Natural killer cell (primary cell): ENCODE measurements around the gene CD180. TPM values are rescaled to one million over a fixed set of nuclear protein-coding genes. Genes with fewer than 3 reads are reported as not detected.
A peak's percentile ranks its signal among the peaks of the same experiment; 100 is the strongest.

Experiments used
- ATAC-seq, 3 donors: fragments of 150-1000 bp in 2 of 3; fragments of 200-7000 bp in 1 of 3; cut with Tn5 transposase; 1 replicate in 1 of 3; 2 replicates in 2 of 3; pipeline ENCODE4 v1.10.0; 2021; ENCODE audit warnings: mild to moderate bottlenecking in 2 of 3, moderate library complexity in 2 of 3
- DNase-seq, 2 donors: peaks; one replicate each; pipeline versions ENCODE4 v3.0.0 to v3.0.0-alpha.2; 2013 to 2021; ENCODE audit warnings: mixed read lengths in 1 of 2
- H3K27ac ChIP-seq: one replicate; pipeline ENCODE4 v1.5.1; 2013; ENCODE audit warnings: mild to moderate bottlenecking, low read length
- H3K27me3 ChIP-seq: one replicate; pipeline ENCODE4 v1.6.1; 2013; ENCODE audit warnings: low read length; ENCODE audit not compliant: control insufficient read depth, insufficient read depth
- H3K36me3 ChIP-seq: one replicate; pipeline ENCODE4 v1.6.1; 2013; ENCODE audit warnings: low read length; ENCODE audit not compliant: control insufficient read depth, insufficient read depth
- H3K4me1 ChIP-seq: one replicate; pipeline ENCODE4 v1.6.1; 2013; ENCODE audit warnings: low read length; ENCODE audit not compliant: control insufficient read depth, insufficient read depth
- H3K4me3 ChIP-seq: one replicate; pipeline ENCODE4 v1.5.1; 2013; ENCODE audit warnings: low read length
- H3K9me3 ChIP-seq: one replicate; pipeline ENCODE4 v1.6.1; 2013; ENCODE audit warnings: low read length; ENCODE audit not compliant: control insufficient read depth, insufficient read depth
- H3K27ac Mint-ChIP-seq, 2 donors: one replicate each; pipeline ENCODE4 v1.8.0; 2022; ENCODE audit warnings: mild to moderate bottlenecking in 2 of 2, mixed read lengths in 2 of 2, moderate library complexity in 1 of 2
- H3K27me3 Mint-ChIP-seq, 2 donors: one replicate each; pipeline ENCODE4 v1.8.0; 2022; ENCODE audit warnings: low read depth in 2 of 2, mixed read lengths in 2 of 2
- H3K36me3 Mint-ChIP-seq: one replicate; pipeline ENCODE4 v1.8.0; 2022; ENCODE audit warnings: mixed read lengths
- H3K4me1 Mint-ChIP-seq, 2 donors: one replicate each; pipeline ENCODE4 v1.8.0; 2022; ENCODE audit warnings: mixed read lengths in 2 of 2
- H3K4me3 Mint-ChIP-seq: one replicate; pipeline ENCODE4 v1.8.0; 2022; ENCODE audit warnings: mild to moderate bottlenecking, moderate library complexity, mixed read lengths
- H3K9me3 Mint-ChIP-seq, 2 donors: one replicate each; pipeline ENCODE4 v1.8.0; 2022; ENCODE audit warnings: mixed read lengths in 2 of 2
- WGBS: methylation state at CpG from one replicate; pipeline ENCODE4 v1.1.7; 2013; ENCODE audit warnings: missing lambda C conversion rate; ENCODE audit not compliant: insufficient coverage; 5-methylcytosine and 5-hydroxymethylcytosine counted together
- intact Hi-C: fragments of 100-400 bp; cut with micrococcal nuclease; formaldehyde crosslinking; loops from one replicate; pipeline ENCODE4 v1.14.2; 2022
- total RNA-seq, 4 donors: library from RNA; stranded (reverse); fragments of 120-200 nt in 1 of 4; gene quantifications; one replicate each; pipeline versions ENCODE4 v1.2.3 to v1.2.4, GENCODE V29; 2013 to 2022
- TF ChIP-seq, protein P1 (sequence below): fragments of 200-600 bp; IDR thresholded peaks from one replicate; pipeline ENCODE4 v1.8.0; 2022; ENCODE audit warnings: antibody characterized with exemption

CD180 gene
- total RNA-seq, 3 donors from 2014 or later (not counting 1 experiment from before 2014, with no cell fraction given) = 0.34 to 1.2 (median 1.1) TPM

GRCh38 chr5:67200809-67201562 lies 4.4 kb upstream of the CD180 start:
- Mint-ChIP-seq H3K9me3 (no peaks in the 10 kb centered on the region), H3K4me3 (no peak overlapping the region), H3K36me3 (no peaks in the 10 kb centered on the region), H3K27me3 (no peaks in the 10 kb centered on the region), H3K27ac (no peak overlapping the region), H3K4me1 (peaks cover 39 to 45% of the 10 kb centered on the region in 2 donors)
- Histone ChIP-seq H3K4me3 (no peak overlapping the region), H3K27me3 (no peaks in the 10 kb centered on the region), H3K27ac (peak overlapping the region; percentile 12), H3K36me3 (no peaks in the 10 kb centered on the region), H3K4me1 (peaks cover 40% of the 10 kb centered on the region), H3K9me3 (no peaks in the 10 kb centered on the region)
- TF ChIP-seq, protein P1, sequence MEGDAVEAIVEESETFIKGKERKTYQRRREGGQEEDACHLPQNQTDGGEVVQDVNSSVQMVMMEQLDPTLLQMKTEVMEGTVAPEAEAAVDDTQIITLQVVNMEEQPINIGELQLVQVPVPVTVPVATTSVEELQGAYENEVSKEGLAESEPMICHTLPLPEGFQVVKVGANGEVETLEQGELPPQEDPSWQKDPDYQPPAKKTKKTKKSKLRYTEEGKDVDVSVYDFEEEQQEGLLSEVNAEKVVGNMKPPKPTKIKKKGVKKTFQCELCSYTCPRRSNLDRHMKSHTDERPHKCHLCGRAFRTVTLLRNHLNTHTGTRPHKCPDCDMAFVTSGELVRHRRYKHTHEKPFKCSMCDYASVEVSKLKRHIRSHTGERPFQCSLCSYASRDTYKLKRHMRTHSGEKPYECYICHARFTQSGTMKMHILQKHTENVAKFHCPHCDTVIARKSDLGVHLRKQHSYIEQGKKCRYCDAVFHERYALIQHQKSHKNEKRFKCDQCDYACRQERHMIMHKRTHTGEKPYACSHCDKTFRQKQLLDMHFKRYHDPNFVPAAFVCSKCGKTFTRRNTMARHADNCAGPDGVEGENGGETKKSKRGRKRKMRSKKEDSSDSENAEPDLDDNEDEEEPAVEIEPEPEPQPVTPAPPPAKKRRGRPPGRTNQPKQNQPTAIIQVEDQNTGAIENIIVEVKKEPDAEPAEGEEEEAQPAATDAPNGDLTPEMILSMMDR = no peak
- WGBS = no CpG with 5 or more reads among the region's 2 CpGs
- DNase-seq (no peak), ATAC-seq (peak in 1 of 3 donors; percentile 40)
- intact Hi-C loops = no loop called here

GRCh38 chr5:67199859-67200258 lies 3.3 kb upstream of the CD180 start:
- intact Hi-C loops = no loop called here
- ATAC-seq (no peak), DNase-seq (no peak)
- H3K4me1 Mint-ChIP-seq = peaks cover 32 to 34% of the 10 kb centered on the region in 2 donors
- no peak overlapping the region for H3K27ac ChIP-seq
- no peak overlapping the region for H3K4me3 ChIP-seq
- TF ChIP-seq, protein P1 = no peak
- no peaks in the 10 kb centered on the region for H3K9me3 ChIP-seq
- no peaks in the 10 kb centered on the region for H3K36me3 ChIP-seq
- no peaks in the 10 kb centered on the region for H3K9me3 Mint-ChIP-seq
- H3K4me3 Mint-ChIP-seq = no peak overlapping the region
- peak overlapping the region; percentile 32 to 51 for H3K27ac Mint-ChIP-seq
- H3K27me3 ChIP-seq = no peaks in the 10 kb centered on the region
- H3K27me3 Mint-ChIP-seq = peaks cover 0 to 2% of the 10 kb centered on the region in 2 donors
- peaks cover 36% of the 10 kb centered on the region for H3K4me1 ChIP-seq
- H3K36me3 Mint-ChIP-seq = no peaks in the 10 kb centered on the region

DNA sequence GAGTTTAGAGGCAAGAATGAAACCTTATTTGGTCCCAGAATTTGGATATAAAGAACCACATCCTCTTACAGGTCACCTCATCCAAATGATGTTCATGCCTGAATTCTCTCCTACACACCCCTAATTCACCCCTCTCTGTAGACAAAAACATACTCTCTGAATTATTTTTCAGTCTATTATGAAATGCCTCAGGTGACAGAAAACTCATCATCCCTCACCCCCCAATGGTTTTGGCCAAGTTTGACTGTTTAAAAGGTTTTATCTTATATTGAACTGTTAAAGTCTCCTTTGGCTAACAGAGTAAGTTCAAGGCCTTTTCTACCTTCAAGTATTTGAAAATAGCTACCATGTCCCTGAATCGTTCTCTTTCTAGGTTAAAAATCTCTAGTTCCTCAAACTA lies 2.3 kb upstream of the CD180 start:
- no peak for DNase-seq
- Histone ChIP-seq H3K27me3 (no peaks in the 10 kb centered on the region), H3K9me3 (no peaks in the 10 kb centered on the region), H3K4me3 (no peak overlapping the region), H3K27ac (no peak overlapping the region), H3K4me1 (peaks cover 26% of the 10 kb centered on the region), H3K36me3 (no peaks in the 10 kb centered on the region)
- Mint-ChIP-seq H3K27ac (no peak overlapping the region), H3K9me3 (no peaks in the 10 kb centered on the region), H3K4me3 (no peak overlapping the region), H3K27me3 (peaks cover 0 to 2% of the 10 kb centered on the region in 2 donors), H3K4me1 (peaks cover 25 to 30% of the 10 kb centered on the region in 2 donors), H3K36me3 (no peaks in the 10 kb centered on the region)
- TF ChIP-seq, protein P1 = no peak
- intact Hi-C loops = no loop called here
- no peak for ATAC-seq
- WGBS = 56% methylated on average over 1 of the region's 1 CpG

DNA sequence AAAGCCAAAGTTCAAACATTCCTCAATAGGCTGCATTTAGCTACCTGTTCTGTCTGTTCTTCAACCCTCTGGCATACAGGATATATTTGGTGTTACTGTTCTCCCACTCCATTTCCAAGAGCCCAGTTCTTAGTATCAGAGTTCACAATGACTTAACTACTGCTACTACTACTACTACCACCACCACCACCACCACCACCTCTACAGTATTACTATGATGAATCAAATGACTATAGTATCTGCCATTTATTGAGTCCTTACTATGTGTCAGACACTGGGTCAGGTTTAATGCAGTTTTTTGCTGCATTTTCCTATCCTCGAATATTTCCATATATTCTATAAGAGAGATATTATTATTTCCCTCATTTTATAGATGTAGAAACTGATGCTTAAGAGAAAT lies 937 bp upstream of the CD180 start:
- peaks cover 25 to 30% of the 10 kb centered on the region in 2 donors for H3K4me1 Mint-ChIP-seq
- Histone ChIP-seq H3K27ac (peak overlapping the region; percentile 33), H3K27me3 (no peaks in the 10 kb centered on the region), H3K36me3 (no peaks in the 10 kb centered on the region), H3K4me1 (peaks cover 17% of the 10 kb centered on the region), H3K4me3 (no peak overlapping the region), H3K9me3 (no peaks in the 10 kb centered on the region)
- H3K36me3 Mint-ChIP-seq = no peaks in the 10 kb centered on the region
- H3K4me3 Mint-ChIP-seq = no peak overlapping the region
- H3K27me3 Mint-ChIP-seq = peaks cover 0 to 2% of the 10 kb centered on the region in 2 donors
- DNase-seq (no peak), ATAC-seq (no peak)
- H3K27ac Mint-ChIP-seq = no peak overlapping the region
- no peaks in the 10 kb centered on the region for H3K9me3 Mint-ChIP-seq
- no CpG with 5 or more reads among the region's 1 CpG for WGBS
- intact Hi-C loops = no loop called here
- TF ChIP-seq, protein P1 = no peak
